Lung (tissue), 12 donors: Measurements from ENCODE around the gene EIF2S2. TPM values are rescaled to one million over a fixed set of nuclear protein-coding genes. Genes with fewer than 3 reads are reported as not detected.

Source experiments
- ATAC-seq: fragments of 200-7000 bp; cut with Tn5 transposase; one replicate; pipeline ENCODE4 v1.9.1; 2020; ENCODE audit warnings: moderate number of reproducible peaks; ENCODE audit not compliant: insufficient read depth, low FRiP score
- DNase-seq, 3 donors: peaks; one replicate each; pipeline ENCODE4 v3.0.0-alpha.2; 2013 to 2017
- H3K27ac ChIP-seq, 2 donors: one replicate each; pipeline ENCODE4 v1.5.1; 2013; ENCODE audit warnings: mild to moderate bottlenecking in 2 of 2, moderate library complexity in 2 of 2, control low read depth in 1 of 2, inconsistent platforms in 1 of 2, low read depth in 1 of 2, low read length in 1 of 2
- H3K27me3 ChIP-seq, 3 donors: one replicate each; pipeline ENCODE4 v1.5.1; 2013; ENCODE audit warnings: low read length in 2 of 3; ENCODE audit not compliant: control insufficient read depth in 3 of 3, insufficient read depth in 3 of 3
- H3K36me3 ChIP-seq, 4 donors: one replicate each; pipeline ENCODE4 v1.5.1; 2013; ENCODE audit warnings: low read length in 4 of 4, mild to moderate bottlenecking in 1 of 4, moderate library complexity in 1 of 4; ENCODE audit not compliant: control insufficient read depth in 4 of 4, insufficient read depth in 4 of 4
- H3K4me1 ChIP-seq, 5 donors: one replicate each; pipeline ENCODE4 v1.5.1; 2013; ENCODE audit warnings: low read length in 5 of 5, mild to moderate bottlenecking in 2 of 5, moderate library complexity in 1 of 5; ENCODE audit not compliant: control insufficient read depth in 5 of 5, insufficient read depth in 5 of 5
- H3K4me3 ChIP-seq: one replicate; pipeline ENCODE4 v1.5.1; 2013; ENCODE audit warnings: mild to moderate bottlenecking, control low read depth, moderate library complexity
- H3K9ac ChIP-seq, 2 donors: one replicate each; pipeline ENCODE4 v1.5.1; 2013; ENCODE audit warnings: low read length in 2 of 2, control low read depth in 1 of 2; ENCODE audit not compliant: insufficient read depth in 1 of 2
- H3K9me3 ChIP-seq, 4 donors: one replicate each; pipeline ENCODE4 v1.5.1; 2013; ENCODE audit warnings: low read length in 3 of 4, mild to moderate bottlenecking in 1 of 4, moderate library complexity in 1 of 4; ENCODE audit not compliant: control insufficient read depth in 4 of 4, insufficient read depth in 3 of 4
- WGBS, 2 donors: extraction: QIAGEN DNeasy Blood & Tissue Kit; methylation state at CpG; one replicate each; pipeline ENCODE4 v1.1.7; 2013; 5-methylcytosine and 5-hydroxymethylcytosine counted together
- polyA plus RNA-seq, 2 donors: library from polyadenylated mRNA; stranded (reverse); fragments of 200-250 nt; gene quantifications; one replicate each; pipeline ENCODE4 v1.2.1, GENCODE V29; 2013
- total RNA-seq, 2 donors: library from RNA; depleted of rRNA in 1 of 2; stranded (reverse); fragments of >200 nt in 1 of 2; gene quantifications; one replicate each; pipeline ENCODE4 v1.2.1, GENCODE V29; 2014 to 2021
- TF ChIP-seq, protein P1 (sequence below): IDR thresholded peaks from 2 replicates; pipeline ENCODE4 v1.5.1; 2012; ENCODE audit warnings: mild to moderate bottlenecking; ENCODE audit errors: control extremely low read depth, extremely low read depth
- donor health status: control.
- donor health status: control.
- donor health status: Bipolar disorder and iron deficiency.
- donor health status: healthy.
- donor health status: DM: yes; HTN: yes; CAD: no.

Gene EIF2S2
- total and polyA plus RNA-seq, 4 donors, result 37.5 to 69.7 (median 52.1) TPM

DNA sequence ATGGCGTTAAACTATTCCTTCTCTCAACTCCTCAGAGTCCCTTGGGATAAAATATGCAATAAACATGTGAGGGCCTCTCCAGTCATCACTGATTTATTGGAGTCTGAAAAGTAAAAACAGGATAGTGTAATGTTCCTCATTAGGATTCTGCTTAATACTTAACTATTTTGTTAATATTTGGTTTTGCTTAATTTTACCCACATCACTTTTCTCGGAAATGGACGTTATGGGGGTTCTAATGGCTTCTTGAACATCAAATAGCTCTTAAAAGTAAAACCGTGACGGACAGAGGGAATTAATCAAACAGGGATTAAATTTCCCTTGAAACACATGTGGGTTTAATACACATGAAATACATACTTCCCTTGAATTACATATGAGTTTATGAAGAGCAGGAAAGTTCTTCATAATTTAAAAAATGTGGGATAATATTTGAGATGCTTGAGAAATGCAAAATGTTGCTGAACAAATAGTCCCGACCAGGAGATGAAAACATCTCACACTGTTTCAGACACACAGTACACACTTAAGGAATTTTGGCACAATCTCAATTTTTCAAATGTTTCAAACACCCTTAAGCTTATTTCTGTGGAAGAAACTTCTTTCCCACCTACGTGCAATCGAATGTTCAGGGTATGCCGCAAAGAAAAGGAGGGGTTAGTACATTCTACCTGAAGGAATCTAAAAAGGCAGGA is 38.4 kb upstream of the EIF2S2 start:
- H3K9me3 ChIP-seq, result no peaks in the 10 kb centered on the region
- no peak overlapping the region for H3K9ac ChIP-seq
- DNase-seq (peak in 2 of 3 donors; percentile 13 to 48), ATAC-seq (no peak)
- no peaks in the 10 kb centered on the region for H3K36me3 ChIP-seq
- WGBS, 2 donors, result 60 to 76% methylated on average over 9 of the region's 9 CpGs
- H3K27me3 ChIP-seq, result no peaks in the 10 kb centered on the region
- TF ChIP-seq, protein P1, sequence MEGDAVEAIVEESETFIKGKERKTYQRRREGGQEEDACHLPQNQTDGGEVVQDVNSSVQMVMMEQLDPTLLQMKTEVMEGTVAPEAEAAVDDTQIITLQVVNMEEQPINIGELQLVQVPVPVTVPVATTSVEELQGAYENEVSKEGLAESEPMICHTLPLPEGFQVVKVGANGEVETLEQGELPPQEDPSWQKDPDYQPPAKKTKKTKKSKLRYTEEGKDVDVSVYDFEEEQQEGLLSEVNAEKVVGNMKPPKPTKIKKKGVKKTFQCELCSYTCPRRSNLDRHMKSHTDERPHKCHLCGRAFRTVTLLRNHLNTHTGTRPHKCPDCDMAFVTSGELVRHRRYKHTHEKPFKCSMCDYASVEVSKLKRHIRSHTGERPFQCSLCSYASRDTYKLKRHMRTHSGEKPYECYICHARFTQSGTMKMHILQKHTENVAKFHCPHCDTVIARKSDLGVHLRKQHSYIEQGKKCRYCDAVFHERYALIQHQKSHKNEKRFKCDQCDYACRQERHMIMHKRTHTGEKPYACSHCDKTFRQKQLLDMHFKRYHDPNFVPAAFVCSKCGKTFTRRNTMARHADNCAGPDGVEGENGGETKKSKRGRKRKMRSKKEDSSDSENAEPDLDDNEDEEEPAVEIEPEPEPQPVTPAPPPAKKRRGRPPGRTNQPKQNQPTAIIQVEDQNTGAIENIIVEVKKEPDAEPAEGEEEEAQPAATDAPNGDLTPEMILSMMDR, result no peak
- no peak overlapping the region for H3K27ac ChIP-seq
- no peak overlapping the region for H3K4me3 ChIP-seq
- H3K4me1 ChIP-seq, result peaks cover 0 to 1% (median 0%) of the 10 kb centered on the region in 5 donors

DNA sequence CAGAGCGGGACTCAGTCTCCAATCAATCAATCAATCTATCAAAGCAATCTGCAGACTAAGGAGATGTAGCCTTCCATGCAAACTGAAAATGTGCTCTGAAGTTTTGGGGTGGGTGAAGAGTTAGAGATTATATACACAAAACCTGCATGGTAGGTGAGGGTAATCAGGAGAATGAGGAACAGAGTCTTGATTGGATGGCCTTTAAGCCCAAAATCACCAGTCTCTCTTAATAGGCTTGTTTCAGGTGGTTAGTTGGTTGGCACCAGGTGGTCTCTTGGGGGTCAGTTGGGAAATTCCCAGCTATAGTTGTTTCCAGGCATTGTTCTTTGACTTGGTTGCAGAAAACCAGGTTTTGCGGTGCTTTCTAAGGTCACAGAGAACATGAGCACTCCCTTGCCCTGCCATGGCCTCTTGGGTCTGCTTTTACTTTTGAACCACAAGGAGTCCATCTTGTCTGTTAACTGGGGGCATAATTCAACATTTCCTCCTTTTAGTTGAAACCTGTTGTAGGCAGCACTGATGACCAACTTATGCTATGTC is 33.3 kb upstream of the EIF2S2 start:
- no peak overlapping the region for H3K4me3 ChIP-seq
- no peak overlapping the region for H3K9ac ChIP-seq
- no peaks in the 10 kb centered on the region for H3K27me3 ChIP-seq
- H3K4me1 ChIP-seq, result no peaks in the 10 kb centered on the region
- ATAC-seq (no peak), DNase-seq (no peak)
- TF ChIP-seq, protein P1, result no peak
- no peaks in the 10 kb centered on the region for H3K36me3 ChIP-seq
- H3K9me3 ChIP-seq, result no peaks in the 10 kb centered on the region
- H3K27ac ChIP-seq, result no peak overlapping the region
- 94 to 100% methylated on average over 2 of the region's 2 CpGs for WGBS, 2 donors

DNA sequence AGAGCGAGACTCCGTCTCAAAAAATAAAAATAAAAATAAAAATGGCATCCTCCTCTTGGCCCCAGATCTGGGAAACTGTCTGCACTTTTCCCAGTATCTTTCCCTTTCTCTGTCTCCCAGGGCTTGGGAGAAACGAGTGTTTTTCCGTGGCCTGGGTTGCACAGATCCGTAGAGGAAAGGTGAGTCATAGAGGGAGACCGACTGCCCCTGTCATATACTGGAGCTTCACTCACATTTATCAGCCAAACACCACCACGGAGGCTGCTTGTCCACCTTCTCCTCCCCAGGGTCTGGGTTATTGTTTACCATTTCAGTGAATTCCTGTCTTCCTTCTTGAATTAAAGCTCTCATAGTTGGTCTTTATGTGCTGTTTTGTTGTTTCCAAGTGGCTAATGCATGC is 31.9 kb upstream of the EIF2S2 start:
- 78 to 91% methylated on average over 7 of the region's 7 CpGs for WGBS, 2 donors
- DNase-seq (no peak), ATAC-seq (no peak)

More for the DNA sequence above, 31.9 kb upstream of the EIF2S2 start:
- no peak overlapping the region for H3K4me3 ChIP-seq
- no peak overlapping the region for H3K27ac ChIP-seq
- H3K36me3 ChIP-seq, result no peaks in the 10 kb centered on the region
- no peak overlapping the region for H3K9ac ChIP-seq
- TF ChIP-seq, protein P1, result no peak
- H3K9me3 ChIP-seq, result no peaks in the 10 kb centered on the region
- H3K4me1 ChIP-seq, result no peaks in the 10 kb centered on the region
- H3K27me3 ChIP-seq, result no peaks in the 10 kb centered on the region
